ENCODE measurements around the gene MYADML2.

Gene MYADML2

DNA sequence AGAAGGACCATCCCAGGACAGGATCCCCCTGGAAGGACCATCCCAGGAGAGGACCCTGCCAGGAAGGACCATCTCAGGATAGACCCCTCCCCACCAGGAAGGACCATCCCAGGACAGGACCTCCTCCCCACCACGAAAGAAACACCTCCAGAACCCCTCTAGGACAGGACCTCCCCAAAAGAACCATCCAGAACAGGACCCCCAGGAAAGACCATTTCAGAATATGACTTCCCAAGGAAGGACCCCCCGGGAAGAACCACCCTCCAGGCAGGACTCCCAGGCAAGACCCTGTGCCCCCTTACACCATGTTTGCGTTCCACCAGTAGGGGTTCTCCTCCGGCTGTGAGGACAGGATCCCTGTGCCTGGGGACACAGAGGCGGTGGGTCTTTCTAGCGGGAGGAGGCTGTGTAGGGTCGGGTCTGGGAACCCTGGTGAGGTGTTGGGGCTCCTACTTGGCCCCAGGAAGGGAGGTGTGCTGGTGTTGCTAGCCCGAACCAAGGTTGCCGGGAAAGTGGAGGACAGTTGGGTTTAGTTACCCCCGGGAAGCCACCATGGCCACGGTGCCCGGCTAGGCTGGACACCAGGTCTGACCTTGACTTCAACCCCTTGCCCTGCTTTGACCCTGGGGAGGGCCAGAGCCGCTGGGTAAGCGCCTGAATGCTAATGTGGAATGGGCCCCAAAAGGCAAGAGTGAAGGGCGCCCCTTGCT, 11.8 kb upstream of the MYADML2 start:
- no peak for DNase-seq

GRCh38 chr17:81957691-81958432, 10.8 kb upstream of the MYADML2 start:
- TF ChIP-seq GATA1 (IDR thresholded peaks at IDR 0.05; ENCODE audit: low read depth, low read length) (no peak), POLR2A (IDR thresholded peaks at IDR 0.05; ENCODE audit: low read length) (no peak)
- DNase-seq: no peak

More for the DNA sequence above, 11.8 kb upstream of the MYADML2 start:
- TF ChIP-seq GATA1 (IDR thresholded peaks at IDR 0.05; ENCODE audit: low read depth, low read length): no peak

- TF ChIP-seq GATA1 (IDR thresholded peaks at IDR 0.05; ENCODE audit: low read depth, low read length) (no peak), POLR2A (IDR thresholded peaks at IDR 0.05; ENCODE audit: low read length) (no peak)
- no peak for DNase-seq
Measured at GRCh38 chr17:81956607-81957589, 9.9 kb upstream of the MYADML2 start.

GRCh38 chr17:81955756-81956544, 8.9 kb upstream of the MYADML2 start:
- DNase-seq: no peak
- TF ChIP-seq GATA1 (IDR thresholded peaks at IDR 0.05; ENCODE audit: low read depth, low read length) (no peak), POLR2A (IDR thresholded peaks at IDR 0.05; ENCODE audit: low read length) (no peak)

GRCh38 chr17:81955058-81955681, 8.1 kb upstream of the MYADML2 start:
- no peak for TF ChIP-seq POLR2A (IDR thresholded peaks at IDR 0.05; ENCODE audit: low read length)
- DNase-seq: no peak

GRCh38 chr17:81954131-81955057, 7.4 kb upstream of the MYADML2 start:
- no peak for TF ChIP-seq GATA1 (IDR thresholded peaks at IDR 0.05; ENCODE audit: low read depth, low read length)
- no peak for TF ChIP-seq POLR2A (IDR thresholded peaks at IDR 0.05; ENCODE audit: low read length)
- DNase-seq: no peak

DNA sequence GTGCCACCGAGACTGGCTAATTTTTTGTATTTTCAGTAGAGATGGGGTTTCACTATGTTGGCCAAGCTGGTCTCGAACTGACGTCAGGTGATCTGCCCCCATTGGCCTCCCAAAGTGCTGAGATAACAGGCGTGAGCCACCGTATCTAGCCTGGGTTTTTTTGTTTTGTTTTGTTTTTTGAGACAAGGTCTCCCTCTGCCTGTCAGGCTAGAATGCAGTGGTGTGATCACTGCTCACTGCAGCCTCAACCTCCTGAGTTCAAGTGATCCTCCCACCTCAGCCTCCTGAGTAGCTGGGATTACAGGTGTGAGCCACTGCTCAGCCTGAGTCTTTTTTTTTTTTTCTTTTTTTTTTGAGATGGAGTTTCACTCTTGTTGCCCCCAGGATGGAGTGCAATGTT, 6.4 kb upstream of the MYADML2 start:
- DNase-seq: peak; percentile 30 to 40

GRCh38 chr17:81952792-81953228, 5.8 kb upstream of the MYADML2 start:
- TF ChIP-seq GATA1 (IDR thresholded peaks at IDR 0.05; ENCODE audit: low read depth, low read length) (no peak), POLR2A (IDR thresholded peaks at IDR 0.05; ENCODE audit: low read length) (no peak)
- no peak for DNase-seq

DNA sequence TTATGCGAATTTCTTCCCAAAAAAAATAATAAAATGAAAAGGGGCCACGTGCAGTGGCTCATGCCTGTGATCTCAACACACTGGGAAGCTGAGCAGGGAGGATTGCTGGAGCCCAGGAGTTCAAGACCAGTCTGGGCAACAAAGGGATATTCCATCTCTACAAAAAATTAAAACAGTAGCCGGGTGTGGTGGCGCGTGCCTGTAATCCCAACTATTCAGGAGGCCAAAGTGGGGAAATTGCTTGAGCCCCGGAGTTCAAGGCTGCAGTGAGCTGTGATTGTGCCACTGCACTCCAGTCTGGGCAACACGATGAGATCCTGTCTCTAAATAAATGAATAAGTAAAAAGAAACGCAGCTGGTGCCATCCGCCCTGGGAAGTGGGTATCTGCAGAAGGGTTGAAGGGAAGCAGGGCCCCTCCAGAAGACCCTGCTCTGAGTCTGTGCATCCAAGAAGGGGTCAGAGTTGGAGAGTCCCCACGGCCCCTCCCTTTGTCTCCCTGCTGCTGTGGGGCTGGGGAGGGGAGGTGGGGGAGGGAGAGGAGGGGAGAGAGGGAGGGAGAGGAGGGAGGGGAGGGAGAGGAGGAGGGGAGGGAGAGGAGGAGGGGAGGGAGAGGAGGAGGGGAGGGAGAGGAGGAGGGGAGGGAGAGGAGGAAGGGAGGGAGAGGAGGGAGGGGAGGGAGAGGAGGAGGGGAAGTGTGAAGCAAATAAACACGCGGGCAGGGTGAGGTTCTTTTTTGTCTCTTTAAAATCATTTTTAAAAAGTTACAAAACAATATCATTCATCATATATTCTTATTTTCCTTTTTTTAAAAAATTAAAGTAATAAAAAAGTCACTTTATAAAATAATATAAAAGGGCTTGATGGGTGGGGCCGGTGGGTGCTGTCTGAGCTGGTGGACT, 5.0 kb upstream of the MYADML2 start:
- DNase-seq: no peak
- TF ChIP-seq POLR2A (IDR thresholded peaks at IDR 0.05; ENCODE audit: low read length): no peak
- no peak for TF ChIP-seq GATA1 (IDR thresholded peaks at IDR 0.05; ENCODE audit: low read depth, low read length)

DNA sequence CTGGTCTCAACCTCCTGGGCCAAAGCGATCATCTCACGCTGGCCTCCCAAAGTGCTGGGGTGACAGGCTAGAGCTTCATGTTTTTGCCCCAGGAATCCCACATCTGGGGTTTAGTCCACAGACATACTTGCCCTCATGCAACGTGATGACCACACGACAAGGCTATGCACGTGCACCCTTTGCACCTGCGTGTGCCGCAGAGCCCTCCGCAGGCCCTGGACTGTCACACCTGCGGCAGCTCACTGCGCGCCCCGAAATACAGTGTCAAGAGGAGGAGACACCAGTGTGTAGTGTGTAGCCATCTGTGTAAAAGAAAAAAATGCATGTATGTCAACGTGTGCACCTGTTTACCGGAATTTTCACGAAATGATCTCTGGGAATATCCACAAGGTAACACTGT, 3.5 kb upstream of the MYADML2 start:
- TF ChIP-seq GATA1 (IDR thresholded peaks at IDR 0.05; ENCODE audit: low read depth, low read length): no peak
- no peak for TF ChIP-seq POLR2A (IDR thresholded peaks at IDR 0.05; ENCODE audit: low read length)
- no peak for DNase-seq

Measured in erythroblast (primary cell).